WTC11 (cell line): ENCODE results near the gene XAGE2. TPM values are rescaled to one million over a fixed set of nuclear protein-coding genes. Genes with fewer than 3 reads are reported as not detected.

Experiments used
- ATAC-seq: fragments of 200-7000 bp; cut with Tn5 transposase; 2 replicates; pipeline ENCODE4 v1.10.0; 2021; ENCODE audit warnings: mild to moderate bottlenecking, moderate library complexity
- CTCF ChIA-PET: fragments of 300-600 bp; sonication (Branson Sonifier 250); formaldehyde crosslinking; loops from one replicate; lab custom pipeline; 2021; ENCODE audit warnings: antibody characterized with exemption; lab: Charles Lee
- POLR2A ChIA-PET: fragments of 350-600 bp; sonication (Branson Sonifier 250); formaldehyde crosslinking; loops from one replicate; lab custom pipeline; 2021; ENCODE audit warnings: antibody characterized with exemption; lab: Charles Lee
- DNase-seq: peaks from one replicate; pipeline ENCODE4 v3.0.0; 2021; ENCODE audit warnings: low spot score
- H3K27ac Mint-ChIP-seq: 2 replicates; pipeline ENCODE4 v1.8.0; 2021; ENCODE audit warnings: mixed read lengths
- H3K27me3 Mint-ChIP-seq: 2 replicates; pipeline ENCODE4 v1.8.0; 2021; ENCODE audit warnings: low read depth, mild to moderate bottlenecking, moderate library complexity, mixed read lengths
- H3K36me3 Mint-ChIP-seq: 2 replicates; pipeline ENCODE4 v1.8.0; 2021; ENCODE audit warnings: mixed read lengths
- H3K4me1 Mint-ChIP-seq: 2 replicates; pipeline ENCODE4 v1.8.0; 2022; ENCODE audit warnings: mixed read lengths
- H3K4me3 Mint-ChIP-seq: 2 replicates; pipeline ENCODE4 v1.8.0; 2021; ENCODE audit warnings: mild to moderate bottlenecking, moderate library complexity, mixed read lengths
- H3K9me3 Mint-ChIP-seq: 2 replicates; pipeline ENCODE4 v1.8.0; 2021; ENCODE audit warnings: mixed read lengths
- AFF4 ChIP-seq: sonication (generic); formaldehyde crosslinking; IDR thresholded peaks from 2 replicates; pipeline ENCODE4 v1.8.1; 2023; ENCODE audit warnings: mild to moderate bottlenecking, missing genetic modification reagents, borderline replicate concordance
- ATF3 ChIP-seq: sonication (generic); formaldehyde crosslinking; conservative IDR thresholded peaks from 2 replicates; pipeline ENCODE4 v1.8.1; 2022; ENCODE audit warnings: mild to moderate bottlenecking, missing genetic modification reagents
- IRF2 ChIP-seq: sonication (generic); formaldehyde crosslinking; IDR thresholded peaks from 2 replicates; pipeline ENCODE4 v1.8.0; 2022; ENCODE audit warnings: low read depth, missing genetic modification reagents, borderline replicate concordance
- JAZF1 ChIP-seq: fragments of 250-450 bp; sonication (Bioruptor Pico); IDR thresholded peaks from 2 replicates; pipeline ENCODE4 v1.9.0; 2021; ENCODE audit warnings: moderate library complexity, mild to moderate bottlenecking, inconsistent platforms
- NFATC4 ChIP-seq: fragments of 250-450 bp; sonication (Bioruptor Pico); IDR thresholded peaks from 2 replicates; pipeline ENCODE4 v1.9.0; 2021; ENCODE audit warnings: mild to moderate bottlenecking
- NR1H2 ChIP-seq: sonication (generic); formaldehyde crosslinking; IDR thresholded peaks from 2 replicates; pipeline ENCODE4 v1.9.0; 2021; ENCODE audit warnings: mild to moderate bottlenecking, moderate library complexity, missing genetic modification reagents
- NR3C1 ChIP-seq: sonication (generic); formaldehyde crosslinking; conservative IDR thresholded peaks from 2 replicates; pipeline ENCODE4 v1.8.1; 2023; ENCODE audit warnings: low read depth, mild to moderate bottlenecking, missing genetic modification reagents
- PRDM15 ChIP-seq: sonication (generic); formaldehyde crosslinking; IDR thresholded peaks from 2 replicates; pipeline ENCODE4 v1.8.0; 2022; ENCODE audit warnings: missing genetic modification reagents
- TEAD1 ChIP-seq: sonication (generic); formaldehyde crosslinking; IDR thresholded peaks from 2 replicates; pipeline ENCODE4 v1.8.0; 2022; ENCODE audit warnings: mild to moderate bottlenecking, missing genetic modification reagents
- TEAD4 ChIP-seq: sonication (generic); formaldehyde crosslinking; IDR thresholded peaks from 2 replicates; pipeline ENCODE4 v1.8.0; 2022; ENCODE audit warnings: mild to moderate bottlenecking, missing genetic modification reagents
- ZNF232 ChIP-seq: sonication (generic); formaldehyde crosslinking; IDR thresholded peaks from 2 replicates; pipeline ENCODE4 v1.8.0; 2022; ENCODE audit warnings: mild to moderate bottlenecking, missing genetic modification reagents
- ZNF317 ChIP-seq: sonication (generic); formaldehyde crosslinking; IDR thresholded peaks from 2 replicates; pipeline ENCODE4 v1.8.1; 2023; ENCODE audit warnings: low read depth, mild to moderate bottlenecking, moderate library complexity, missing genetic modification reagents, borderline replicate concordance
- total RNA-seq: library from RNA; stranded (reverse); gene quantifications from 3 replicates; pipeline ENCODE4 v1.2.3, GENCODE V29; 2021
- TF ChIP-seq, protein P1 (sequence below): sonication (generic); formaldehyde crosslinking; IDR thresholded peaks from 2 replicates; pipeline ENCODE4 v1.8.1; 2023; ENCODE audit warnings: mild to moderate bottlenecking, missing genetic modification reagents
- TF ChIP-seq, protein P2 (sequence below): sonication (generic); formaldehyde crosslinking; IDR thresholded peaks from 2 replicates; pipeline ENCODE4 v1.8.0; 2023; ENCODE audit warnings: missing genetic modification reagents
- TF ChIP-seq, protein P3 (sequence below): sonication (generic); formaldehyde crosslinking; IDR thresholded peaks from 2 replicates; pipeline ENCODE4 v1.8.0; 2022; ENCODE audit warnings: mild to moderate bottlenecking, missing genetic modification reagents
- TF ChIP-seq, protein P4 (sequence below): fragments of 250-450 bp; sonication (Bioruptor Pico); IDR thresholded peaks from 2 replicates; pipeline ENCODE4 v1.8.0; 2021; ENCODE audit warnings: mild to moderate bottlenecking
- TF ChIP-seq, protein P5 (sequence below): sonication (generic); formaldehyde crosslinking; IDR thresholded peaks from 2 replicates; pipeline ENCODE4 v1.8.0; 2022; ENCODE audit warnings: mild to moderate bottlenecking, missing genetic modification reagents

Gene XAGE2
- total RNA-seq, 1 experiment from 2014 or later = not detected

GRCh38 chrX:52355108-52355507 lies 13.7 kb upstream of the XAGE2 start:
- no peak for ATAC-seq
- DNase-seq = no peak
- Mint-ChIP-seq H3K4me3 (no peak overlapping the region), H3K27ac (no peak overlapping the region)
- POLR2A ChIA-PET = no interaction called here
- TF ChIP-seq, protein P1, sequence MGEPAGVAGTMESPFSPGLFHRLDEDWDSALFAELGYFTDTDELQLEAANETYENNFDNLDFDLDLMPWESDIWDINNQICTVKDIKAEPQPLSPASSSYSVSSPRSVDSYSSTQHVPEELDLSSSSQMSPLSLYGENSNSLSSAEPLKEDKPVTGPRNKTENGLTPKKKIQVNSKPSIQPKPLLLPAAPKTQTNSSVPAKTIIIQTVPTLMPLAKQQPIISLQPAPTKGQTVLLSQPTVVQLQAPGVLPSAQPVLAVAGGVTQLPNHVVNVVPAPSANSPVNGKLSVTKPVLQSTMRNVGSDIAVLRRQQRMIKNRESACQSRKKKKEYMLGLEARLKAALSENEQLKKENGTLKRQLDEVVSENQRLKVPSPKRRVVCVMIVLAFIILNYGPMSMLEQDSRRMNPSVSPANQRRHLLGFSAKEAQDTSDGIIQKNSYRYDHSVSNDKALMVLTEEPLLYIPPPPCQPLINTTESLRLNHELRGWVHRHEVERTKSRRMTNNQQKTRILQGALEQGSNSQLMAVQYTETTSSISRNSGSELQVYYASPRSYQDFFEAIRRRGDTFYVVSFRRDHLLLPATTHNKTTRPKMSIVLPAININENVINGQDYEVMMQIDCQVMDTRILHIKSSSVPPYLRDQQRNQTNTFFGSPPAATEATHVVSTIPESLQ (CRISPR knock-in tag) = no peak
- TF ChIP-seq AFF4 (CRISPR knock-in tag) (no peak), PRDM15 (no peak), NR1H2 (CRISPR knock-in tag) (no peak), IRF2 (CRISPR knock-in tag) (no peak), TEAD1 (CRISPR knock-in tag) (no peak), JAZF1 (CRISPR knock-in tag) (no peak), TEAD4 (CRISPR knock-in tag) (no peak), ZNF232 (CRISPR knock-in tag) (no peak), ATF3 (CRISPR knock-in tag) (no peak), NFATC4 (no peak), NR3C1 (CRISPR knock-in tag) (no peak), ZNF317 (CRISPR knock-in tag) (no peak)
- TF ChIP-seq, protein P2, sequence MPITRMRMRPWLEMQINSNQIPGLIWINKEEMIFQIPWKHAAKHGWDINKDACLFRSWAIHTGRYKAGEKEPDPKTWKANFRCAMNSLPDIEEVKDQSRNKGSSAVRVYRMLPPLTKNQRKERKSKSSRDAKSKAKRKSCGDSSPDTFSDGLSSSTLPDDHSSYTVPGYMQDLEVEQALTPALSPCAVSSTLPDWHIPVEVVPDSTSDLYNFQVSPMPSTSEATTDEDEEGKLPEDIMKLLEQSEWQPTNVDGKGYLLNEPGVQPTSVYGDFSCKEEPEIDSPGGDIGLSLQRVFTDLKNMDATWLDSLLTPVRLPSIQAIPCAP (CRISPR knock-in tag) = no peak
- TF ChIP-seq, protein P3, sequence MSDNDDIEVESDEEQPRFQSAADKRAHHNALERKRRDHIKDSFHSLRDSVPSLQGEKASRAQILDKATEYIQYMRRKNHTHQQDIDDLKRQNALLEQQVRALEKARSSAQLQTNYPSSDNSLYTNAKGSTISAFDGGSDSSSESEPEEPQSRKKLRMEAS = no peak
- TF ChIP-seq, protein P4, sequence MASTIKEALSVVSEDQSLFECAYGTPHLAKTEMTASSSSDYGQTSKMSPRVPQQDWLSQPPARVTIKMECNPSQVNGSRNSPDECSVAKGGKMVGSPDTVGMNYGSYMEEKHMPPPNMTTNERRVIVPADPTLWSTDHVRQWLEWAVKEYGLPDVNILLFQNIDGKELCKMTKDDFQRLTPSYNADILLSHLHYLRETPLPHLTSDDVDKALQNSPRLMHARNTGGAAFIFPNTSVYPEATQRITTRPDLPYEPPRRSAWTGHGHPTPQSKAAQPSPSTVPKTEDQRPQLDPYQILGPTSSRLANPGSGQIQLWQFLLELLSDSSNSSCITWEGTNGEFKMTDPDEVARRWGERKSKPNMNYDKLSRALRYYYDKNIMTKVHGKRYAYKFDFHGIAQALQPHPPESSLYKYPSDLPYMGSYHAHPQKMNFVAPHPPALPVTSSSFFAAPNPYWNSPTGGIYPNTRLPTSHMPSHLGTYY (CRISPR knock-in tag) = no peak
- TF ChIP-seq, protein P5, sequence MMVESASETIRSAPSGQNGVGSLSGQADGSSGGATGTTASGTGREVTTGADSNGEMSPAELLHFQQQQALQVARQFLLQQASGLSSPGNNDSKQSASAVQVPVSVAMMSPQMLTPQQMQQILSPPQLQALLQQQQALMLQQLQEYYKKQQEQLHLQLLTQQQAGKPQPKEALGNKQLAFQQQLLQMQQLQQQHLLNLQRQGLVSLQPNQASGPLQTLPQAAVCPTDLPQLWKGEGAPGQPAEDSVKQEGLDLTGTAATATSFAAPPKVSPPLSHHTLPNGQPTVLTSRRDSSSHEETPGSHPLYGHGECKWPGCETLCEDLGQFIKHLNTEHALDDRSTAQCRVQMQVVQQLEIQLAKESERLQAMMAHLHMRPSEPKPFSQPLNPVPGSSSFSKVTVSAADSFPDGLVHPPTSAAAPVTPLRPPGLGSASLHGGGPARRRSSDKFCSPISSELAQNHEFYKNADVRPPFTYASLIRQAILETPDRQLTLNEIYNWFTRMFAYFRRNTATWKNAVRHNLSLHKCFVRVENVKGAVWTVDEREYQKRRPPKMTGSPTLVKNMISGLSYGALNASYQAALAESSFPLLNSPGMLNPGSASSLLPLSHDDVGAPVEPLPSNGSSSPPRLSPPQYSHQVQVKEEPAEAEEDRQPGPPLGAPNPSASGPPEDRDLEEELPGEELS = no peak
- TF ChIP-seq, all 79 proteins: peak for 0
- CTCF ChIA-PET = no interaction called here
- Mint-ChIP-seq H3K27me3 (no peaks in the 10 kb centered on the region), H3K4me1 (peaks cover 28% of the 10 kb centered on the region), H3K9me3 (no peaks in the 10 kb centered on the region), H3K36me3 (no peaks in the 10 kb centered on the region)
